AG08395 (cell line): Measurements from ENCODE around the gene C7orf25.
"Not testable (repeated sequence)": the region's sequence is repeated elsewhere in the genome, so short reads cannot be mapped to it uniquely, and the experiment has no call there.

Experiments used
- DNase-seq: peaks from one replicate; pipeline ENCODE4 v3.0.0; 2012; ENCODE audit warnings: mixed read lengths, low spot score

The C7orf25 gene

GRCh38 chr7:42929449-42929848, 17.6 kb upstream of the C7orf25 start:
- DNase-seq: no peak

GRCh38 chr7:42928754-42929153, 16.9 kb upstream of the C7orf25 start:
- no peak for DNase-seq

- DNase-seq: no peak
Observed at GRCh38 chr7:42926204-42926603, 14.3 kb upstream of the C7orf25 start.

GRCh38 chr7:42925630-42926029, 13.8 kb upstream of the C7orf25 start:
- DNase-seq: no peak

GRCh38 chr7:42924223-42924838, 12.5 kb upstream of the C7orf25 start:
- DNase-seq: no peak

- no peak for DNase-seq
Observed at GRCh38 chr7:42922017-42922753, 10.3 kb upstream of the C7orf25 start.

- DNase-seq: peak; percentile 36
Observed at GRCh38 chr7:42915356-42915755, 3.5 kb upstream of the C7orf25 start.

GRCh38 chr7:42914421-42915045, 2.7 kb upstream of the C7orf25 start:
- DNase-seq: peak; percentile 56

- no peak for DNase-seq
Observed at GRCh38 chr7:42914009-42914408, 2.1 kb upstream of the C7orf25 start.

GRCh38 chr7:42913591-42913990, 1.7 kb upstream of the C7orf25 start:
- DNase-seq: no peak

- DNase-seq: no peak
Observed at GRCh38 chr7:42910306-42910705, 1.6 kb downstream of the C7orf25 start.

GRCh38 chr7:42907316-42907715, 4.6 kb downstream of the C7orf25 start:
- DNase-seq: no peak

GRCh38 chr7:42906181-42906580, 5.7 kb downstream of the C7orf25 start:
- no peak for DNase-seq

GRCh38 chr7:42902331-42902730, 9.5 kb downstream of the C7orf25 start:
- DNase-seq: no peak

- DNase-seq: no peak
Observed at GRCh38 chr7:42900842-42901241, 11.0 kb downstream of the C7orf25 start.

GRCh38 chr7:42893346-42894240, 18.3 kb downstream of the C7orf25 start:
- no peak for DNase-seq

- no peak for DNase-seq
Observed at GRCh38 chr7:42886893-42887505, 24.9 kb downstream of the C7orf25 start.

GRCh38 chr7:42886129-42886528, 25.7 kb downstream of the C7orf25 start:
- DNase-seq: peak; percentile 17

- DNase-seq: not testable (repeated sequence)
Observed at GRCh38 chr7:42885183-42885582, 26.7 kb downstream of the C7orf25 start.

- DNase-seq: no peak
Observed at GRCh38 chr7:42883950-42884349, 27.9 kb downstream of the C7orf25 start.

- DNase-seq: no peak
Observed at GRCh38 chr7:42880392-42880791, 31.5 kb downstream of the C7orf25 start.

GRCh38 chr7:42878303-42878702, 33.6 kb downstream of the C7orf25 start:
- no peak for DNase-seq
